ENCODE data around the gene FBLN2.

The FBLN2 gene

GRCh38 chr3:13579063-13579462 lies 30.1 kb downstream of the FBLN2 start:
- in situ Hi-C loops (cut with HindIII; ENCODE audit: low pct_ligation_motif_present, low sequenced_read_pairs), result no loop called here
- H3K27me3 ChIP-seq (replicated peaks), result no peaks in the 10 kb centered on the region
- TF ChIP-seq CTCF (IDR thresholded peaks at IDR 0.05; ENCODE audit: low read depth, low read length, missing control alignments), result no peak
- H3K27ac ChIP-seq, result no peak overlapping the region
- H3K4me3 ChIP-seq (ENCODE audit: low read depth, low read length), result no peak overlapping the region
- DNase-seq, result peak; percentile 90
- no peaks in the 10 kb centered on the region for H3K36me3 ChIP-seq (replicated peaks)

DNA sequence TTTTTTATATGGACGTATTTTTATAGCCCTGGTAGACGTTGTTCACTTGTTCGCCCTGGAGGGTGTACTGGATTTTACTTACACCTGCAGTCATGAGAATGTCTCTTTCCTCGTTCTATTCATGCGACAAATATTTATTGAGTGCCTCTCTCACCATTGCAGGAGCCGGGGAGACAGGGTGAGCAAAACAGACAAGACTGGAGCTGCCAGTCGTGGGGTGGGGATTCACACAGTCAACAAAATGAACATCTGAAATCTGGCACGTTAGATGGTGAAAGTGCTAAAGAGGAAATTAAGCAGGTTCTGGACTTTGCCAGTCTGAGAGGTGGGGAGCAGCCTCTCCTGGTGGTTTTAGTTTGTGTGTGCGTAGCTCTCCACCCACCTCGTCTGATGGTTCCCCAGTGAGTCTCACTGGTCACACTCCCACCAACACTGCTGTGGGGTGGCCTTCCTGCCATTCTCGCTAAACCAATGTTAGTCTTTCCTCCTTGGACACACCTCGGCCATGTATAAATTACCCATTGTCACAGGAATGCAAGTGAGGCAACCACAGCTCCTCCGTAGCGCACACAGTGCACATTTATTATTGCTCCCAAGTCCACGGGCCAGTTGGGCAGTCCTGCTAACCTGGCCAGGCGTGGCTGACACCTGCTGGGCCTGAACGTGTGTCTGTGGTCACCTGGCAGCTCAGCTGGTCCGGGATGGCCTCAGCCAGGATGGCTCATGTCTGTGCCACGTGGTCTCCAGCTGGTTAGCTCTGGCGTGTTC lies 31.5 kb downstream of the FBLN2 start:
- in situ Hi-C loops (cut with HindIII; ENCODE audit: low pct_ligation_motif_present, low sequenced_read_pairs), result no loop called here
- H3K4me3 ChIP-seq (ENCODE audit: low read depth, low read length), result no peak overlapping the region
- no peak overlapping the region for H3K27ac ChIP-seq
- H3K36me3 ChIP-seq (replicated peaks), result no peaks in the 10 kb centered on the region
- no peaks in the 10 kb centered on the region for H3K27me3 ChIP-seq (replicated peaks)
- TF ChIP-seq CTCF (IDR thresholded peaks at IDR 0.05; ENCODE audit: low read depth, low read length, missing control alignments), result no peak
- no peak for DNase-seq

DNA sequence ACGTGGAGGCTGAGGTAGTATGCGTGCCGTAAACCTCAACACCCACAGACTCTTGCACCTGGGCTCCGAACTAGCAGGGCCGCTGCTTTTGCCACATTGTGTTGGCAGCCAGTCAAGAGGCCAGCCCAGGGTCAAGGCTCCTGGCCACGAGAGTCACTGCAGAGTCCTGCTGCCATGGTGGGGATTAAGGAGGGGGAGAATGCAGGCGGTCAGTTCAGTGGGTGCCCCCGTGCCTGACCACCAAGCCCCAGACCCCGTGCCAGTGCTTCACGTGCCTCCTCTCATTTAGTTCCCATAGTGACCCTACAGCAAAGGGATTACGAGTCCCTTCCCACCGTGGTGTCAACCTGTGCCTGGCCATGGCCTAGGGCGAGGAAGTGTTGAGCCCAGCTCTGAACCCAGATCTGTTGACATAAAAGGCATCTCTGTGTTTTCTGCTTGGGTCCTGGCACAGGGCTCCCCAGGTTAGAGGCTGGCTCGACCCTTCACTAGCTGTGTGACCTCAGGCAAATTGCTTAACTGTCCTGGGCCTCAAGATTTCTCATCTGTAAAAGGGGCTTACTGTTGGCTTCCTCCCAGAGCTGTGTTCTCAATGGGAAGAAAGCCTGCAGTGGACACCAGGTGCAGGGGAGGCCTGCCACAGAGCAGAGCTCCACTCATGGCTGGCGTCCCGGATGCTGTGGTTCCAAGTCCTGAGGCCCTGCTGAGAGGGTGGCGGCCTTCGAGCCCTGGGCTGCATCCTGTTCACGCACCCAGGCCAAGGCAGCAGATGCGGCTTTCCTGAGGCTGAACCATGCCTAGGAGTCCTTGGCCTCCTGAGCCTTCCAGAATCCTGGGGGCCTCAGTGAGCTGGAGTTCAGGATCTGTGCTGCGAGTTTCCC lies 32.8 kb downstream of the FBLN2 start:
- DNase-seq, result peak; percentile 18
- in situ Hi-C loops (cut with HindIII; ENCODE audit: low pct_ligation_motif_present, low sequenced_read_pairs), result no loop called here
- H3K27me3 ChIP-seq (replicated peaks), result no peaks in the 10 kb centered on the region
- no peak for TF ChIP-seq CTCF (IDR thresholded peaks at IDR 0.05; ENCODE audit: low read depth, low read length, missing control alignments)
- H3K36me3 ChIP-seq (replicated peaks), result no peaks in the 10 kb centered on the region
- no peak overlapping the region for H3K27ac ChIP-seq
- H3K4me3 ChIP-seq (ENCODE audit: low read depth, low read length), result no peak overlapping the region

DNA sequence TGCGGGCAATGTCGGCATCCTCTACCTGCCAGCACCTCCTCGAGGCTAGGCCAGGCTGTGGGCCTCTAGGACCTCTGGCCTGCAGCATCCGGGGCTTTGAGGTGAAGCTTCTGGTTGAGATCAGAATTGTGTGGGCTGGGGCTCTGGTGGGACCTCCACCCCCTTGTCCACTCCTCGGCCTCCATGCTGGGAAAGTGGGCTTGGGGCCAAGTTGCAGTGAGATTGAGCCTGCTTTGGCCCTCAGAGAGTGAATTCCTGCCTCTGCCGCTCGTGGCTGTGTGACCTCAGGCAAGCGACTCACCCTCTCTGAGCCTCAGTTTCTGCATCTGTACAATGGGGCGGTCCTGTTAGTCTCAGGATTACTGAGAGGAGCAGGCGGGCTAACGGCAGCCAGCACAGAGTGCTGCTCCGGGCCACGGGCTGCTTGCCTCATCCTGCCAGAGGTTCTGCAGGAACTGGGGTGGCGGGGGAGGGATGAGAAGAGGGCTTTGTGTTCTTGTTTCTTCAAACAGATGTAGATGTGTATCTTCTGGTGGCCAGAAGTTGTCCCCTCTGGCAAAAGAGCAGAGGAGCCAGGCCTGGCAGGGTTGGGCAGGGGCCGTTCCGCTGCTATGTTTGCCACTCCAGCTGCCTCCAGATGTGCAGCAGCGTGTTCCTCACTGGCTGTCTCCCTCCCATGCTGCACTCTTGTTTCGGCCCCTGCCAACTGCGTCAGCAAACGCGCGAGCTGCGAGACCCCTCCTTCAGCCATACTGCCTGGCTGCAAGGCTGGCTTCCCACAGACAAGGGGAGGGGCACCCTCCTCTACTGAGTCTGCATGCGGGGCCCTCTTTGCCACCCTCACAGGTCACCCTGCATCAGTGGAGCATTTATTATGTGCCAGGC lies 33.7 kb downstream of the FBLN2 start:
- in situ Hi-C loops (cut with HindIII; ENCODE audit: low pct_ligation_motif_present, low sequenced_read_pairs), result no loop called here
- no peak for TF ChIP-seq CTCF (IDR thresholded peaks at IDR 0.05; ENCODE audit: low read depth, low read length, missing control alignments)

DNA sequence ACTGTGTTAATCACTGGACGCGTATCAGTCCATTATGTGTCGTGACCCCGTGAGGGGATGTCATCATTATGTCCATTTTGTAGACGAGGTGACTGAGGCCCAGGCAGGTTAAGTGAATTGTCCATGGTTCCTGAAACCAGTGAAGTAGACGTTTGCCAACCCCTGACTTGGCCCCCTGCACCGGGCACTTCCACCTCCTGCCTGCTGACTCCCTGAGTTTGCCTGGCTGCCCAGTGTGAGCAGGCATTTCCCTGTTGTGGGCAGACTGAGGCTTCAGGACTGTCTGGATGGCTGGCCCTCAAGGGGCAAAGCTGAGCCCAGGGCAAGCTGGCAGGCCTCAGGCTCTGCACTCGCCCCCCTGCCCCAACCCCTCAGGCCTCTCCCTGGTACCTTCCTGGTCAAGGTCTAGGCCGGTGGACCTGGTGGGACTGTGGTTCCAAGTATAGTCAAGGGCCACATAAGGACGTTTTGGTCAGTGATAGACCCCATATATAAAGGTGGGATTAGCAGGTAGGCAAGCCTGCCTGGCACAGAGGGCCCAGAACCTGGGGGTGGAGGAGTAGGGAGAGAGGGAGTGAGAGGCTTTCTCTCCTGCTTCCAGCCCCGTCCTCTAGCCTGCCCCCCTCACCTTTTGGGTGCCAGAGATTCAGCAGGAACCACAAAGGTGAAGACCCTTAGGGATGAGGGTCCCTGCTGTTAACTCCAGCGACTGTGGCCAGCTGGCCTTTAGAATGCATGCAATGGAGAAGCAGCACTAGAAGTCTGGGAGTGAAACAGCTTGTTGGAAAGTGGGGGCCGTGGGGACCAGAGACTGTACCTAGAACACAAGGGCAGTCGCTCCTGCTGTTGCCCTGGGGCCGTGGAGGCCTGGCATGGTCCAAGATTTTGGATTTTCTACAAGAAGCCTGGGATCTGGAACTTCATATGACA lies 34.6 kb downstream of the FBLN2 start:
- no peak for TF ChIP-seq CTCF (IDR thresholded peaks at IDR 0.05; ENCODE audit: low read depth, low read length, missing control alignments)
- no peak overlapping the region for H3K27ac ChIP-seq

More for the DNA sequence above, 33.7 kb downstream of the FBLN2 start:
- DNase-seq, result no peak
- Histone ChIP-seq H3K36me3 (replicated peaks) (no peaks in the 10 kb centered on the region), H3K27me3 (replicated peaks) (no peaks in the 10 kb centered on the region), H3K27ac (no peak overlapping the region), H3K4me3 (ENCODE audit: low read depth, low read length) (no peak overlapping the region)

More for the DNA sequence above, 34.6 kb downstream of the FBLN2 start:
- in situ Hi-C loops (cut with HindIII; ENCODE audit: low pct_ligation_motif_present, low sequenced_read_pairs), result no loop called here
- DNase-seq, result no peak
- Histone ChIP-seq H3K36me3 (replicated peaks) (no peaks in the 10 kb centered on the region), H3K4me3 (ENCODE audit: low read depth, low read length) (no peak overlapping the region), H3K27me3 (replicated peaks) (no peaks in the 10 kb centered on the region)

All from brain microvascular endothelial cell (primary cell).